ENCODE data around the gene NFATC3.

- TF ChIP-seq CTCF (IDR thresholded peaks at IDR 0.05 in 8 of 11, conservative IDR thresholded peaks at IDR 0.05 in 3 of 11) (no peak), POLR2A (IDR thresholded peaks at IDR 0.05) (no peak)
These were observed 156.9 kb downstream of the NFATC3 start for GRCh38 chr16:68242085-68242484.

Data from spleen (tissue), 7 donors.